GM19035 (cell line): ENCODE measurements around the gene AGK.
A peak's percentile ranks its signal among the peaks of the same experiment; 100 is the strongest.
"Not testable (repeated sequence)": the region's sequence is repeated elsewhere in the genome, so short reads cannot be mapped to it uniquely, and the experiment has no call there.

Source experiments
- ATAC-seq: cut with Tn5 transposase; IDR thresholded peaks from one replicate; pipeline ENCODE4 v1.9.1; 2021; ENCODE audit not compliant: unreplicated experiment

AGK gene

DNA sequence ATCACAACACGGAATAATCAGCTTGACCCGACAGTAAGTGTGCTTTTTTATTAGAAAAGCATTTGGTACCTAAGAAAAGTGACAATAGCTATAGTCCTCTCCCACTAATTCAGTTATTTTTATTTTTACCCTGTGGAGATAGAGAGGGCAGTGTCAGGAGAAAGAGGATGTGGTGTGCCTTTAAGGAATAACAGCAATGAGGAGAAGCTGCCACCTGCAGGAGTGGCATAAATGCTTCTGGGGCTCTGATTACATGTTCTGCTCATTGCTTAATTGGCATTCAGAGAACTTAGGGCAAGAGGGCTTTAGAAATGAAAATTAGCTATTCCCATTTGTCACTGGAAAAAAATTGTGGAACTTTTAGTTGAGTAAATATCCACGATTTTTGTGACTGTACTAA, 90.7 kb downstream of the AGK start:
- ATAC-seq, result no peak

GRCh38 chr7:141645188-141645587, 94.0 kb downstream of the AGK start:
- no peak for ATAC-seq

DNA sequence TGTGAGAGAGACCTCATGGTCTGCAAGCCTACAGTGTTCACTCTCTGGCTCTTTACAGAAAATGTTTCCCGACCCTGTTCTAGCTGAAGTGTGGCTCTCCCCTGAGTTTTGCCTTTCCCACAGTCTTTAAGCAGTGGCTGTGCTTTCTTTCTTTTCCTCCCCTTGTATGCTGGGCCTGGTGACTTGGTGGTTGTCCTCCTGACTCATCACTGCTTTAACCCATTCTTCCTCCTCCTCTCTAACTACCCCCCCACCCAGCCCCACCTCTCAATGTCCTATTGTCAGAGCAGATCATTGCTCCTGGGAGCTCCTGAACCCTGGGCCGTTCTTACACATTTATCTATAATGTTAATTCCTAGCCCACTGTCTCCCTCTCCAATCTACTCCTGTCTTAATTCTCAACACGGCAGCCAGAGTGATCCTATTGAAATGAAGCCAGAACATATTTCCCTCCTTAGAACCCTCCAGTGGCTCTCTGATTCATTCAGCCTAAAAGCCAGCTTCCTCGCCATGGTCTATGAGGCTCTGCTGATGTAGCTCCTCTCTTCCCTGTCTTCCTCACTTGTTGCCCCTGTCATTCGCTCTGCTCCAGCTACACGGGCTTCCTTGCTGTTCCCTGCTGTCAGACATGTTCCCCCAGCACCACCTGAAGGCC, 95.7 kb downstream of the AGK start:
- ATAC-seq, result no peak

GRCh38 chr7:141647701-141648100, 96.5 kb downstream of the AGK start:
- not testable (repeated sequence) for ATAC-seq

DNA sequence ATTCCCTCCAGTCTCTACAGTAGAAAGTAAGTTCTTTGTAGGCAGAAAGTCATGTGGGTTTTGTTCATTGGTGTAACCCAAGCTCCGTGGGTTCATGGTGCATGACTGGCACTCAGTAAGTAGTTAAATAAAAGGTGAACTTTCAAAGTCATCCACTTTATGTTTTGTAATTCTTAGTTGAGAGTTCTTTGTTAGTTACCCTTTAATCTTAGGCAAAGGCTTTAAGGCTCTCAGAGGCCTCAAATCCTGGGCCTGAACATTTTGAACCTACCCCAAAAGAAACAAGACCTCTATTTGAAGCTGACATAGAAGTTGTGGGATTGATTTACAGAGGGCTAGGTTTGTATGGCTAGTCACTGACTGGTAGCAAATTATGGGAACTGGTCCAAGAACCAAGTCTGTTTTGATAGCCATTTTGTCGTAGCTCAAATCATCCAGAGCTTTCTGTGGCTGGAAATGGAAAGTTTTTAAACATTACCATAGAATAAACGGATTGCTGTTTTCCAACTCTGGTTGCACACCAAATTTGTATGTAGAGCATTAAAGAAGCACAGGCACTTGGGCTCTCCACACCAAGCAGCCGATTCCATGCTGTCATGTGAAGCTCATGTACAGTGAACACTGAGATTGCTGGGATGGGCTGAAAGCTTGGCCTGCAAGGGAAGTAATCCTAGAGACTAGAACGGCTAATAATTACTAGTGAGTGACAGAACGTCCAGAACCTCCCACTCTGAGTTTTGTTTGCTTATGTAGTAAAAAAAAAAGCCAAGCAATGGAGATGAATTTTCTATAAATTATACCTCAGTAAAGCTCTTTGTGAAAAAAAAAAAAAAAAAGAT, 97.3 kb downstream of the AGK start:
- ATAC-seq, result no peak

GRCh38 chr7:141649137-141649864, 98.1 kb downstream of the AGK start:
- peak; percentile 78 for ATAC-seq

DNA sequence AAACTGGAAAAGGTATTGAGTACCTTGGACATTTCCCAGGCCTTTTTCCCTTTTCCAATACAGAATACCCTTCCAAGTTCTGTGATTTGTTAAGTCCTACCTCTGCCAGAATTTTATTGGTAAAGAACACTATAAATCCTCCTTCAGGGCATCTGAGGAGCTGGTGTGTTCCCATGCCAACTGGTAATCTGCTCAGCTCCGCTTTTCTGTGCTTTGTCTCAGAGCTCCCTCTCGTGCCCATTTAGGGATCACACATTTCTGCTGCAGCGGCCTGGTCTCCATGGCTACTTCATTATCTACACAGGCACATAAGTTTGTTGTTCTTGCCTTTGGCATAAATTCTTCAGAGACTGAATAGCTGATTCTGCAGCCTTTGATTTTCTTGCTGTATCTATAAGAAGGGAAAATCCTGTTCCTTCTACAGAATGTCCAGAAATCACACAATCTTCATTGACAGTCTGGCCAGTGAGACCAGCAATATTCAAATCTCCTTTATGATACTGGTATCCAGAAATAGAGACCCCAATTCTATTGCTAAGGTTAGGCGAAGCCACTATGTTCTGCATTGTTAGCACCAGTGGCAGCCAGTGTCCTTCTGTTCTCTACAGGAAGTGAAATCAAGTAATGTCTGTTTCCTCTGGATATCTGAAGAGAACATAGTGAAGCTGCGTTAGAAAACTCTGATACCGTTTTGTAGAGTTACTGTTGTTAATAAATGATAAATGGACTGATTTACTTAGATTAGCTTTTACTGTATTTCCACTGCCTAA, 98.8 kb downstream of the AGK start:
- peak; percentile 83 for ATAC-seq

DNA sequence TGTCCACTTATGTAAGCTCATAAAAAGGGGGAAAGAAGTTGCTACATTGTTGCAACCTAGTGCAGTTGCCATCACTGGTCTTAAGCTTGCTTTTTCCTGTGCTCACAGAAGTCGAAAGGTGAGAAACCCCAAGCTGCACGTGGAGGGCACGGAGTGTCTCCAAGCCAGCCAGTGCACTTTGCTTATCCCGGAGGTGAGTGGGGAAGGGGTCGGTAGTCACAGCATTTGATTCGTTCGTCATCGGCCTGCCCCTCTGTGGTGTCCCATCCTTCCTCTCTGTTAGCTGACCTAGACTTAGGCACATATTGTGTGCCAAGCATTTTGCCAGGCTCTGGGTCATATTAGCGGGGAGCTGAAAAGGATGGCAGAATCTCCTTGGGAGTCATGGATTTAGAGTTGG, 100.2 kb downstream of the AGK start:
- ATAC-seq, result no peak

DNA sequence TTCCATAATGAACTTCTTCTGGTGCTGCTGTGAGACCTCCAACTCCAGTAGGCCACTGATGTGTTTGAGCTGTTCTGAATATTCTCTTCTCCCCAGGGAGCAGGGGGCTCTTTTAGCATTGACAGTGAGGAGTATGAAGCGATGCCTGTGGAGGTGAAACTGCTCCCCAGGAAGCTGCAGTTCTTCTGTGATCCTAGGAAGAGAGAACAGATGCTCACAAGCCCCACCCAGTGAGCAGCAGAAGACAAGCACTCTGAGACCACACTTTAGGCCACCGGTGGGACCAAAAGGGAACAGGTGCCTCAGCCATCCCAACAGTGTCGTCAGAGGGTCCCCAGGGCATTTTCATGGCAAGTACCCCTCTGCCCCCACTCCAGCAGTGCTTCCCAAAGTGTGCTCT, 101.5 kb downstream of the AGK start:
- no peak for ATAC-seq

GRCh38 chr7:141654551-141654950, 103.3 kb downstream of the AGK start:
- ATAC-seq, result peak; percentile 57

- no peak for ATAC-seq
Observed at GRCh38 chr7:141659501-141659900, 108.3 kb downstream of the AGK start.

DNA sequence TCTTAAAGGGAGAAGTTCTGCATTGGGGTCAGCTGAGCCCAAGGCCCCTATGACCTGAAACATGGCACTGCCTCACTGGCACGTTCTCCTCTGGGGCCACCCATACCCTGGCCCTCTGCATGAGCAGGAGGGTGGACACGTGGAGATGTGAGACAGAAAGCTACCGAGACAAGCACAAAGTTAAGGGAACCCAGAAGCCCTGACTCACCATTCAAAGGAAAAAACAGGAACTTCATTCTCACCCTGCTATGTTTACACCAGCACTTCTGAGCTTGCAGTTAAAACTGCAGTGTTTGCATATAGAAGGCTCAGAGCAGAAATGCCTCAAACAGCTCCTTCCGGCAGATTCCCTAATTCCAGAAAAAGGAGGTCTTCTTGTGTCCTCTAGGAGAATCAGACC, 109.0 kb downstream of the AGK start:
- ATAC-seq, result no peak

GRCh38 chr7:141663081-141663849, 112.1 kb downstream of the AGK start:
- no peak for ATAC-seq

DNA sequence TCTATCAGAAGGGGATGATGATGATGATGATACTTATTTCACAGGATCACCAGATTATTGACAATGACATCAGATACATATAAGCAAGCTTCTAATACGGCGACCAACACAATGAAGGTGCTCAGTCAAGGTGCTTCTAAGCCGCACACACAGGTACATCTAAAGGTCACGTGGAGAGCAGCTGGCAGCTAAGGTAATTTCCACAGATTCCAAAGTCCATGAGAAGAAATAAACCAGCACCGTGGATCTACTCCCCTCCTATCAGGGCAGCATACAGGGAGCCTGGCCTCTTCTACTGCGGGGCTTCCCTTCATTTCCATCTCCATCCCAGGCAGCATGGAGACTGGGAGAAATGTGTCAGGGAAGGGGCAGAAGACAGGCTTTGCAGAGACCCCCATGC, 113.2 kb downstream of the AGK start:
- ATAC-seq, result no peak

DNA sequence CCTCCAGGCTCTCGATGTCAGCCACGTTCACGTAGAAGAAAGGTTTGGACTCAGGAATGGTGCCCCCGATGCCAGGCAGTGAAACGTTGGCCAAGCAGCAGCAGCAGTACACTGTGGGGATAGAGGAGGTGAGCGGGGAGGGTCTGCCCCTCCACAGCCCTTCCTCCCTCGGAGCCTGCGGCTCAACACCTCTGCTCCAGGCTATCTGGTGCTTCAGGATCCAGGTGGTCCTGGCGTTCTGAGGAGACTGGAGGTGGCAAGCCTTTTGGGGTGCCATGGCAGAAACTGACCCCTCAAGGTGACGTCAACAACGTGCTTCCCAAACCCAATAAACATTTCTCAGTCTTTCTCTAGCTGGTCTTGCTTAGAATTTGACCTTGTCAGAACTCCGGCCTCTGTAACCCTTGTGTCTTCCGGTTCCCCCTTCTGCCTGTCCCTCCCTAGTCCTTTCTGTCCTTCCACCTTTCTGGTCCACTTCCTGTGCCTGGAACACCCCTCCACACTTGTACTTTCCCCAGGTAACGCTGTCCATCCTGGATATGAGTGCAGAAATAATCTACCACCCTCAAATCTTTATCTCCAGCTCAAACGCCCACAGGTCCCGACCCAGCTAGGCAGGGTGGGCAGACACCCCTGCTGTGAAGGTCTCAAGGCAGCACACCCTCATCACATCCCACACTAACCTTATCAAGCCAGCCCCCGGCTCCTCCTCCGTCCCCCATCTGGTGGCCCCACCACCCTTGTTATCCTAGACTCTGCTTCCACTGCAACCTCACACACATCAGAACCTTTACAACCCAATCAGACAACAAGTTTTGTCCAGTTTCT, 114.2 kb downstream of the AGK start:
- no peak for ATAC-seq

DNA sequence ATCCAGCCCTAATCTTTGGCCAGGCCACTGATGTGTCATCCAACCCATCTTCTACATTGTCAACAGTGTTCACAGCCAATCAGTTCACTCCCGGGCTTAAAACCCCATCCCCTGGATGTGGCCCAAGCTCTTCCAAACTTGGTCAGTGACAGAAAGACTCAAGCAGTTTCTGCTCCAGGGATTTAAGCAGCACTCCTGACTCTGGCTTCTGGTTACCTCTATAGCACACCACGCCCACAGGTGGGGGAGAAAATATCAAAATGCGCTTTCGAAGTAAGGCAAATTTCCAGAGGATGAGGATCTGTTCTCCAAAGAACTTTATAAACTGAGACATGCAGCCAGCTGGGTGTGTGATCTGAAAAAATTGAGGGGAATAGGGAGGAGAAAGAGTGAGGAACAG, 114.9 kb downstream of the AGK start:
- ATAC-seq, result no peak

DNA sequence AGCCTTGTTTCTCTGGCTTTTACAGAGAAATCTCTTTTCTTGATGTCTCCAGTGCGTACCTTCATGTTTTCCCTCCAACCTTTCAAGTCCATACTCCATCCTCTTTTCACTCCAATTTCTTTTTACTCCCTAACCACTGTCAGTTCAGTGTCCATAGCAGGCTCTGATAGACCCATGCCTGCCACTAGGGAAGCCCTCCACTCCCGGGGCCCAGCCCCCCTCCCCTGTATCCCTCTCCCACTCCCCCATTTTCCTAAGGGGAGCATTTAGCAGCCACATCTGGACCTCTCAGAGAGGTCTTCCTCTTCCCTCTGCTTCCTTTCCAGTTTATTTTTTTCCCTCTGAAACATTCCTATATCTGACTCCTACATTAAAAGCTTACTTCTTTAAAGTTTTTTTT, 117.6 kb downstream of the AGK start:
- ATAC-seq, result no peak

DNA sequence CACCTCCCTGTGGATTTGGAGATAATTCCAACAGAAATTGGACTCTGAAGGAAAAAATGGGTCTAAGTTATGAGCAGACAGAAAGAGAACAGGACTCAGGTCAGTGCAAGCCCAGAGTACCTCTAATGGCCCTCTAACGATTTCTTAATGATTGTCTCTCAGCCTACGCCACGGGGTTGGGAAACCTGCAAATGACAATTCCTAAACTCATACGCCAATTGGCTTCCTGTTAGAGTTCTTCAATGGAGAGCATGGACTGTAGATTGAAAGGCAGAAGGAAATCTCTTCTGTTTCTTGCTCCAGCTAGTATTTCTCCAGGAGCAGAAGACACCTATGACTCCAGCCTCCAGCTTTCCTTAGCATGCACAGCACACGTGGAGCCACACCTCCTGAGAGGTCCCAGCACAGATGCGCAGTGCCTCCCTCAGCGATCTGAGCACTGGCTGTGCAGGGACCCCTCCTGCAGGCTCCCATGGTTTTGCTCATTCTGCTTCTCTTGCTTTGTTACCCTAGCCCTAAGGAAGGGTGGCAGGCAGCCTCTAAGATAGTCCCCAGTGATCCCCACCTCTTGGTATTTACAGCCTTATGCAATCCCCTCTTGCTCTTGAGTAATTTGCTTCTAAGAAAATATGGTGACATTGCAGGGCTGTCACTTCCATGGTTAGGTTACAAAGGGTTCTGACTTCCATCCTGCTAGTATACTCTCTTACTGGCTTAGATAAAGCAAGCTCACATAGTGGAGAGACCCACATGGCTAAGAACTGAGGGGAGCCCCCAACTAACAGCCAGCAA, 120.7 kb downstream of the AGK start:
- no peak for ATAC-seq

DNA sequence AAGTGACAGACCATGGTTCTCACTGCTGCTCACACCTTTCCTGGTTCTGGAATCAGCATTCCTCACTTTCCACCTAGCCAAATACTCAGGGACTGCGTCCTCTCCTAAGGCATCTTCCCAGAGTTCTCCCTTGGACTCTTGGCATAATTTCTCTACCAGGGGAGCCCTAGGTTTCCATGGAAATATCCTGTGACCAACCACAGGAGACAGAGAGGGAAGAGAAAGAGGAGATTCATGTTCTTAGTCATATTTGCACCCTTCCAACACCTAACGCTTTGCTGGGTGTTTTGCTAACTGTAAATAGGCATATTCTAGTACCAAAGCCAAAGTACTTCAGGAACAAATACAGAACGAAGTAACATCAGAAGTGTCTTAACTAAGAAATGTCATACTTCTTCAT, 122.1 kb downstream of the AGK start:
- no peak for ATAC-seq
